Measurements from ENCODE around the gene KNG1.

DNA sequence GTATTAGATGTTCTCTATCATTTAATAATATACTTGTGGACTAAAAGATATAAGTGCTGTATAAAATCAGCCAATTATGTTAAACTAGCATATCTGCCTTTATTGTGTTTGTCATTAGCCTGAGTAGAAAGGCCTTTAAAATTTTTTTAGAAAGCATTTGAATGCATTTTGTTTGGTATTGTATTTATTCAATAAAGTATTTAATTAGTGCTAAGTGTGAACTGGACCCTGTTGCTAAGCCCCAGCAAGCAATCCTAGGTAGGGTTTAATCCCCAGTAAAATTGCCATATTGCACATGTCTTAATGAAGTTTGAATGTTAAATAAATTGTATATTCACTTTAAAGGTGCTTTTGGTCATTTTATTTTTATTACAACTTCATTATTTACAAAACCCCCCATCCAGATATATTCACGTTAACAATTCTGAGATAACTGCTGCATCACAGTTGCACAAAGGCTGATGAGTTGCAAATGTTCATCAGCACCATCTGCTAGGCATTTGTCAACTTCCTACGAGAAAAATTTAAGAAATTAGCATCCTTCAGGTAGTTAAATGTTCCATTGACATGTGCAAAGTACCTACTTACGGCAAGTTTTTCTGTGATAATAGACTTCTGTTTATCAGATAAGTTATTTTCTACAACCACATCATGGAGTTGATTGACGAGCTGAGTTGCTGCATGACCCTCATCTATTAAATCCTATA, 72.5 kb downstream of the KNG1 start:
- no peak for TF ChIP-seq EP300 (IDR thresholded peaks at IDR 0.05)
- TF ChIP-seq, protein P1, sequence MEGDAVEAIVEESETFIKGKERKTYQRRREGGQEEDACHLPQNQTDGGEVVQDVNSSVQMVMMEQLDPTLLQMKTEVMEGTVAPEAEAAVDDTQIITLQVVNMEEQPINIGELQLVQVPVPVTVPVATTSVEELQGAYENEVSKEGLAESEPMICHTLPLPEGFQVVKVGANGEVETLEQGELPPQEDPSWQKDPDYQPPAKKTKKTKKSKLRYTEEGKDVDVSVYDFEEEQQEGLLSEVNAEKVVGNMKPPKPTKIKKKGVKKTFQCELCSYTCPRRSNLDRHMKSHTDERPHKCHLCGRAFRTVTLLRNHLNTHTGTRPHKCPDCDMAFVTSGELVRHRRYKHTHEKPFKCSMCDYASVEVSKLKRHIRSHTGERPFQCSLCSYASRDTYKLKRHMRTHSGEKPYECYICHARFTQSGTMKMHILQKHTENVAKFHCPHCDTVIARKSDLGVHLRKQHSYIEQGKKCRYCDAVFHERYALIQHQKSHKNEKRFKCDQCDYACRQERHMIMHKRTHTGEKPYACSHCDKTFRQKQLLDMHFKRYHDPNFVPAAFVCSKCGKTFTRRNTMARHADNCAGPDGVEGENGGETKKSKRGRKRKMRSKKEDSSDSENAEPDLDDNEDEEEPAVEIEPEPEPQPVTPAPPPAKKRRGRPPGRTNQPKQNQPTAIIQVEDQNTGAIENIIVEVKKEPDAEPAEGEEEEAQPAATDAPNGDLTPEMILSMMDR (IDR thresholded peaks at IDR 0.05), result no peak
